Fibroblast of gingiva (primary cell): ENCODE measurements around the gene DIPK2A.

Source experiments
- DNase-seq: peaks from one replicate; pipeline ENCODE4 v3.0.0-alpha.2; 2011; ENCODE audit warnings: low read depth

Gene DIPK2A

GRCh38 chr3:143974271-143975238 is 2.9 kb downstream of the DIPK2A start:
- DNase-seq: peak; percentile 5

GRCh38 chr3:143975554-143976152 is 4.0 kb downstream of the DIPK2A start:
- peak; percentile 71 for DNase-seq

- DNase-seq: peak; percentile 59
Measured at GRCh38 chr3:143977341-143978262, 6.0 kb downstream of the DIPK2A start.

GRCh38 chr3:143978263-143978631 is 6.6 kb downstream of the DIPK2A start:
- no peak for DNase-seq

GRCh38 chr3:143979041-143979440 is 7.4 kb downstream of the DIPK2A start:
- DNase-seq: no peak

GRCh38 chr3:143979813-143980212 is 8.2 kb downstream of the DIPK2A start:
- DNase-seq: peak; percentile 12

- no peak for DNase-seq
Measured at GRCh38 chr3:143988306-143988705, 16.7 kb downstream of the DIPK2A start.

- no peak for DNase-seq
Measured at GRCh38 chr3:143989461-143989860, 17.8 kb downstream of the DIPK2A start.

GRCh38 chr3:143991713-143992112 is 20.1 kb downstream of the DIPK2A start:
- no peak for DNase-seq

- DNase-seq: peak; percentile 47
Measured at GRCh38 chr3:143998266-143998665, 26.6 kb downstream of the DIPK2A start.

- DNase-seq: no peak
Measured at GRCh38 chr3:144003051-144003450, 31.4 kb downstream of the DIPK2A start.

GRCh38 chr3:144010371-144010770 is 38.7 kb downstream of the DIPK2A start:
- DNase-seq: no peak

- peak; percentile 36 for DNase-seq
Measured at GRCh38 chr3:144011251-144011799, 39.7 kb downstream of the DIPK2A start.

GRCh38 chr3:144015133-144015532 is 43.5 kb downstream of the DIPK2A start:
- no peak for DNase-seq

GRCh38 chr3:144018776-144019175 is 47.2 kb downstream of the DIPK2A start:
- peak; percentile 68 for DNase-seq
